WI38 (cell line): ENCODE data around the gene ENTR1.
A peak's percentile ranks its signal among the peaks of the same experiment; 100 is the strongest.

Experiments used
- H3K4me3 ChIP-seq: 2 replicates; pipeline ENCODE4 v1.5.1; 2011; ENCODE audit warnings: low read depth, mild to moderate bottlenecking, control low read depth, low read length
- CTCF ChIP-seq: IDR thresholded peaks from 2 replicates; pipeline ENCODE4 v1.5.1; 2012; ENCODE audit warnings: low read depth, mild to moderate bottlenecking, control low read depth, low read length

ENTR1 gene

GRCh38 chr9:136375096-136375495 lies 35.3 kb downstream of the ENTR1 start:
- no peak for TF ChIP-seq CTCF
- no peak overlapping the region for H3K4me3 ChIP-seq

GRCh38 chr9:136374183-136374575 lies 36.2 kb downstream of the ENTR1 start:
- no peak overlapping the region for H3K4me3 ChIP-seq
- no peak for TF ChIP-seq CTCF

GRCh38 chr9:136373300-136374182 lies 36.9 kb downstream of the ENTR1 start, which contains the start of gene CARD9:
Gene CARD9 (minus strand): TSS chr9:136373669. CDS start chr9:136372078, 1,591 bp downstream.
- no peak for TF ChIP-seq CTCF
- no peak within 1 kb of the TSS for H3K4me3 ChIP-seq

GRCh38 chr9:136372561-136373299 lies 37.7 kb downstream of the ENTR1 start:
- H3K4me3 ChIP-seq, result no peak overlapping the region

GRCh38 chr9:136372006-136372405 lies 38.4 kb downstream of the ENTR1 start:
- TF ChIP-seq CTCF, result no peak
- no peak overlapping the region for H3K4me3 ChIP-seq

More at GRCh38 chr9:136372561-136373299, 37.7 kb downstream of the ENTR1 start:
- TF ChIP-seq CTCF, result peak; percentile 41

- no peak overlapping the region for H3K4me3 ChIP-seq
- TF ChIP-seq CTCF, result no peak
These were observed 38.9 kb downstream of the ENTR1 start for GRCh38 chr9:136371533-136371880.
